Activated T-helper 17 cell treated with anti-CD3 and anti-CD28 coated beads, Interleukin-2, amount 50 U/mL, for 72 hours (primary cell): ENCODE data around the gene PLD6. TPM values are rescaled to one million over a fixed set of nuclear protein-coding genes. Genes with fewer than 3 reads are reported as not detected.
"Not testable (repeated sequence)": the region's sequence is repeated elsewhere in the genome, so short reads cannot be mapped to it uniquely, and the experiment has no call there.

Source experiments
- ATAC-seq: fragments of 150-1000 bp; cut with Tn5 transposase; replicated peaks from 2 replicates; pipeline ENCODE4 v1.10.0; 2021; ENCODE audit warnings: mild to moderate bottlenecking, moderate library complexity
- H3K27ac Mint-ChIP-seq: one replicate; pipeline ENCODE4 v1.8.0; 2022; ENCODE audit warnings: mixed read lengths
- H3K27me3 Mint-ChIP-seq: one replicate; pipeline ENCODE4 v1.8.0; 2022; ENCODE audit warnings: mixed read lengths
- H3K36me3 Mint-ChIP-seq: one replicate; pipeline ENCODE4 v1.8.0; 2022; ENCODE audit warnings: low read depth, mild to moderate bottlenecking, mixed read lengths
- H3K4me1 Mint-ChIP-seq: one replicate; pipeline ENCODE4 v1.8.0; 2022; ENCODE audit warnings: mixed read lengths
- H3K4me3 Mint-ChIP-seq: one replicate; pipeline ENCODE4 v1.8.0; 2022; ENCODE audit warnings: mild to moderate bottlenecking, mixed read lengths
- H3K9me3 Mint-ChIP-seq: one replicate; pipeline ENCODE4 v1.8.0; 2022; ENCODE audit warnings: mixed read lengths
- total RNA-seq, 2 donors: library from RNA; stranded (reverse); gene quantifications; one replicate each; pipeline ENCODE4 v1.2.3, GENCODE V29; 2022

PLD6 gene
- total RNA-seq, 2 donors from 2014 or later, result 20.6 to 24.5 TPM

- peaks cover 53% of the 10 kb centered on the region for H3K36me3 Mint-ChIP-seq
- H3K4me1 Mint-ChIP-seq, result peaks cover 17% of the 10 kb centered on the region
- no peak for ATAC-seq
- no peak overlapping the region for H3K27ac Mint-ChIP-seq
- no peaks in the 10 kb centered on the region for H3K9me3 Mint-ChIP-seq
- H3K4me3 Mint-ChIP-seq, result no peak overlapping the region
- no peaks in the 10 kb centered on the region for H3K27me3 Mint-ChIP-seq
Observed at GRCh38 chr17:17198281-17198680, 7.9 kb downstream of the PLD6 start.

DNA sequence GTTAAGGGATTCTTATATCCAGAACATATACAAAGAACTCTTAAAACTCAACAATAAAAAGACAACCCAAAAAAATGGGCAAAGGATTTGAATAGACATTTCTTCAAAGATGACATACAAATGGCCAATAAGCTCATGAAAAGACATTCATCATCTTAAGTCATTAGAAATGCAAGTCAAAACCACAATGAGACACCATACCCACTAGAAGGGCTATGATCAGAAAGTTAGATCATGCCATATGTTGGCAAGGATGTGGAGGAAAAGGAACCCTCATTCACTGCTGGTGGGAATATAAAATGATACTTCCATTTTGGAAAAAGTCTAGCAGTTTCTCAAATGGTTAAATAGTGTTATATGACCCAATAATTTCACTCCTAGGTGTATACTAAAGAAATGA lies 9.4 kb downstream of the PLD6 start:
- Mint-ChIP-seq H3K9me3 (no peaks in the 10 kb centered on the region), H3K27ac (no peak overlapping the region), H3K4me1 (peaks cover 17% of the 10 kb centered on the region), H3K36me3 (peaks cover 38% of the 10 kb centered on the region), H3K4me3 (no peak overlapping the region), H3K27me3 (no peaks in the 10 kb centered on the region)
- peak; percentile 57 for ATAC-seq

- Mint-ChIP-seq H3K4me1 (peaks cover 11% of the 10 kb centered on the region), H3K36me3 (peaks cover 25% of the 10 kb centered on the region)
- not testable (repeated sequence) for H3K4me3 Mint-ChIP-seq, H3K27me3 Mint-ChIP-seq, ATAC-seq, H3K27ac Mint-ChIP-seq, H3K9me3 Mint-ChIP-seq
Observed at GRCh38 chr17:17195466-17195865, 10.7 kb downstream of the PLD6 start.

DNA sequence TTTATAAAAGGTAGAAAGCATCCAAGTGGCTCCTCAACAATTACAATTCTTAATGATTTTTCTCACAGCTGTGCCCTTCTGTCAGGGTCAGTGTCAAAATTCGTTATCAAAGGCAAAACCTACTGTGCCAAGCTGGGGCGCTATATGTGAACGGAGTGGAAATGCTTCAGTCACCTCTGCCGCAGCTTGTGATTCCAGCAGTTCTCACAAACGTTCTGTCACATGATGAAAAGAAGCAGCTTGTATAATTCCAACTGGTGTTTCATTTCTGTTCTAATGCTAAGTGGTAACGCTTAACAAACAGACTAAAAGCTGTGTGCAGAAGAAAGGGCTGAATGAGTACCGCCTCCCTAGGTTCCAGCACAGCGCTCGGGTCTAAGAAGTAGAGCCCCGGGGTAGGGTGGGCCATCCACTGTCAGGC lies 14.2 kb downstream of the PLD6 start:
- Mint-ChIP-seq H3K4me1 (peaks cover 9% of the 10 kb centered on the region), H3K4me3 (no peak overlapping the region), H3K27ac (no peak overlapping the region), H3K36me3 (peaks cover 20% of the 10 kb centered on the region), H3K27me3 (no peaks in the 10 kb centered on the region), H3K9me3 (no peaks in the 10 kb centered on the region)
- ATAC-seq, result no peak

DNA sequence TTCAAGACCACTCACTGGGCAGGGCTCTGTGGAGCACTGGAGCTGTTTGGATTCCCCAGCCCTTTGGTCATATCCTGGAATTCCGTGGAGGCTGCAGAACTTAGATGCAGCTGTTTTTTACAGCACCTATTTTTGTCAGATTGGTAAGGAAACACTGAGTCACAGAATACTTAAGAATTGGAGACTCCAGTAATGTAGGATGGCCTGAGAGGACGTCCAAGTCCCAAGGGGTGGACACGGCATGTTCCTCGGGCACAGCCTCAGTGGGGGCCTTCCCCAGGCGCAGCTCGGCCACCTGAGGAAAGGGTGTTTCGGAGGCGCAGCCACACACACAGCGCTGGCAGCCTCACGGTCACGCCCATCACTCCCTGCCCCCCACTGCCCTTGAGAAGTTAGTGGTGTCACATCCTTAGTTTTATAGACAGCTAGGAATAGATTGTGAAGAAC lies 14.8 kb downstream of the PLD6 start:
- Mint-ChIP-seq H3K27me3 (no peaks in the 10 kb centered on the region), H3K36me3 (peaks cover 18% of the 10 kb centered on the region), H3K4me1 (peaks cover 6% of the 10 kb centered on the region), H3K4me3 (no peak overlapping the region), H3K27ac (peak overlapping the region; percentile 33), H3K9me3 (no peaks in the 10 kb centered on the region)
- ATAC-seq, result no peak

DNA sequence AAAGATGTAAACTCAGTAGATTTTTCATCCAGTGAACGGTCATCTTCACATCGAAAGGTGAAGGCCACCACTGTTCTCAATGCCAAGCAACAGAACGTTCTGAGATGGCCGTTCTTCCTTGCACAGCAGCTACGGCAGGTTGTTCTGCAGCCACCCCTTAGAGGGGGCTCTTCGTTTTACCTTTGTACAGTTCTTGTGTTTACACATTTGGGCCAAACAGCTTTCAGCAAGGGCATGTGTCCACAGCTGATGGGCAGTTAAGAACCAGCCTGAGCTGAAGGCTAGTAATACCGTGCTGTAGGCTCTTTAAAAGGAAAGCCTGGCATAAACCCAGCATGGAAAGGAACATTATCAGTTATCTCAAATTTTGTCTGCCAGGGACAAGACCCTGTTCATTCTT lies 15.9 kb downstream of the PLD6 start:
- no peaks in the 10 kb centered on the region for H3K9me3 Mint-ChIP-seq
- H3K36me3 Mint-ChIP-seq, result peaks cover 30% of the 10 kb centered on the region
- no peak for ATAC-seq
- no peaks in the 10 kb centered on the region for H3K27me3 Mint-ChIP-seq
- H3K4me1 Mint-ChIP-seq, result peaks cover 18% of the 10 kb centered on the region
- H3K4me3 Mint-ChIP-seq, result no peak overlapping the region
- H3K27ac Mint-ChIP-seq, result peak overlapping the region; percentile 52

DNA sequence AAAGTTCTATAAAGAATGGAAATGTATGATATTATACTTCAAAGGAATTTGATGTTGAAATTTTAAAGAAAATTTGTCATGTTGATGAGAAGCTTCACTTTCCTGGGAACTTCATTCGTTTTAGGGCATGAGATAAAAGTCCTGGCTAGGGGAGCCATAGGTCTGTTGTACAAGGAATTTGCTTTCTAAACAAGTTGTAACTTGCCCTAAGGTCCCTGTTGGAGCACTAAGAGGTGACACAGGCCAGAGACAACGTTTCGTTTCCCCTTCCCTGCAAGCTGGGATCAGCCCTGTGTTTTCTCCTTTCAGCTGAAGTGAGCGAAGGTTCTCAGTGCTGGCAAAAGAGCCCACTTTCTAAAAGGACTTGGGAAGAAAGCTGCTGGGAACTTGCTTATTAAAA lies 16.6 kb downstream of the PLD6 start:
- no peak overlapping the region for H3K4me3 Mint-ChIP-seq
- peak overlapping the region; percentile 52 for H3K27ac Mint-ChIP-seq
- no peak for ATAC-seq
- no peaks in the 10 kb centered on the region for H3K27me3 Mint-ChIP-seq
- H3K4me1 Mint-ChIP-seq, result peaks cover 24% of the 10 kb centered on the region
- H3K36me3 Mint-ChIP-seq, result peaks cover 36% of the 10 kb centered on the region
- H3K9me3 Mint-ChIP-seq, result no peaks in the 10 kb centered on the region

- peak overlapping the region; percentile 66 for H3K27ac Mint-ChIP-seq
- peaks cover 46% of the 10 kb centered on the region for H3K36me3 Mint-ChIP-seq
- no peaks in the 10 kb centered on the region for H3K27me3 Mint-ChIP-seq
- H3K4me3 Mint-ChIP-seq, result no peak overlapping the region
- H3K4me1 Mint-ChIP-seq, result peaks cover 34% of the 10 kb centered on the region
- ATAC-seq, result no peak
- H3K9me3 Mint-ChIP-seq, result no peaks in the 10 kb centered on the region
Observed at GRCh38 chr17:17188586-17188985, 17.5 kb downstream of the PLD6 start.

DNA sequence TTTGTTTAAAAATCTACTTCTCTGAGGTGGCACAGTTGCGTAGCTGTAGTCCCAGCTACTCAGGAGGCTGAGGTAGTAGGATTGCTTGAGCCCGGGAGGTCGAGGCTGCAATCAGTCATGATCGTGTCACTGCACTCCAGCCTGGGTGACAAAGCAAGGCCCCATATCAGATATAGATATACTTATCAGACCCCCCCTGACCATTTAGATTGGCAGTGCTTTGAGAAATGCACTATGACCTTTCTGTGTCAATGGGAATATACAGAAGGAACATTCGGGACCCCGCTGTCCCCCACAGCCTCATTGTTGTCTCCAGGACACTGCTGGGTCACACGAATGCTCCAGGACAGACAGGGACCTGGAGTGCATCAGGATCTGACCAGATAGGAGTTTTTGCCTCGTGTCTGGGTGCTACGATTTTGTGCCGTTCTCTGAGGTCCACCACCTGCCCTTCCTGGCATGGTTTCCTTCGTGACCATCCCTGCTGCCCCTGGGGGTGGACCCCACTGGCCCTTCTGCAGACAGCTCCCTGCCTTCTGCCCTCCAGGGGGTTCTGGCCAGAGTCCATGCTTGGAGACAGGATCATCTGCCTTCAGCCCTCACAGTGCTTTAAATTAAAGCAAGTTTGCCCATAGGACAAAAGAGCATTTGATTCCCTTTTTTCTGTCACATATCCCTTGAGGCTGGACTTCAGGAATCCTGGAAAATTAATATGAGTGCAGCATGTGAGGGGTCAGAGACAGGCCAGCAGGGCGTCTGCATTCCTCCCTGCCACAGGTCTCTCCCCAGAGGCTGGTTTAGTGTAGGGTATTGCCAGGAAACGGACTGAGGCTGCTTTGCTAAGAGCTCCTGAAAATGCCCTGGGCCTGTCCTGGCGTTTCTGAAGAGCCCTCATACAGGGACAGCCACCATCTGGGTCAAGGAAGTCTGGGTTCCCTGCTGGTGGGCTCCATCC lies 19.3 kb downstream of the PLD6 start:
- H3K9me3 Mint-ChIP-seq, result no peaks in the 10 kb centered on the region
- H3K27me3 Mint-ChIP-seq, result no peaks in the 10 kb centered on the region
- H3K4me1 Mint-ChIP-seq, result peaks cover 42% of the 10 kb centered on the region
- H3K27ac Mint-ChIP-seq, result peak overlapping the region; percentile 74
- no peak for ATAC-seq
- peaks cover 56% of the 10 kb centered on the region for H3K36me3 Mint-ChIP-seq
- peak overlapping the region; percentile 75 for H3K4me3 Mint-ChIP-seq

- peak overlapping the region; percentile 74 for H3K27ac Mint-ChIP-seq
- peaks cover 49% of the 10 kb centered on the region for H3K4me1 Mint-ChIP-seq
- no peaks in the 10 kb centered on the region for H3K9me3 Mint-ChIP-seq
- H3K27me3 Mint-ChIP-seq, result no peaks in the 10 kb centered on the region
- H3K36me3 Mint-ChIP-seq, result peaks cover 64% of the 10 kb centered on the region
- peak; percentile 73 for ATAC-seq
- H3K4me3 Mint-ChIP-seq, result peak overlapping the region; percentile 75
Observed at GRCh38 chr17:17186051-17186450, 20.1 kb downstream of the PLD6 start.

- not testable (repeated sequence) for H3K9me3 Mint-ChIP-seq, H3K27me3 Mint-ChIP-seq
- Mint-ChIP-seq H3K4me1 (peaks cover 57% of the 10 kb centered on the region), H3K36me3 (peaks cover 72% of the 10 kb centered on the region), H3K27ac (peak overlapping the region; percentile 74), H3K4me3 (peak overlapping the region; percentile 75)
- ATAC-seq, result peak; percentile 5
Observed at GRCh38 chr17:17184985-17185757, 21.0 kb downstream of the PLD6 start.

DNA sequence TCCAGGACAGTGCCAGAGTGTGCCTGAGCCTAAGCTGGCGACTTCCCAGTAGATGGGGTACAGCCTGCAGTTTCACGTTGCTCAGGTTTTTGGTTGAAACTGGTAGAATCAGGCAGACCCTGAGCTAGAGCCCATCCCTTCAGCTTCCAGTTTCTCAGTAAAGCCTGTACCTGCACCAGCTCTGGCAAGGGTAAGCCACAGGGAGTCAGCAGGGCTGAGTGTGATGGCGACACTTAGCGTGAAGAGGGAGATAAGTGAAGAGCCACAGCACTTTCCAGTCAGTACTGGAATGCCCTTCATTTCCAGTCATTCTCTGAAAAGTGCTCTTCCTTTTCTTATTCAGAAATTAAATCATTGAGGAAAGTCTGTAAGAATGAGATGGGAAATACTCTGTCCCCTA lies 22.4 kb downstream of the PLD6 start:
- Mint-ChIP-seq H3K9me3 (no peaks in the 10 kb centered on the region), H3K27me3 (no peaks in the 10 kb centered on the region), H3K4me3 (peak overlapping the region; percentile 75), H3K4me1 (peaks cover 66% of the 10 kb centered on the region), H3K36me3 (peaks cover 79% of the 10 kb centered on the region), H3K27ac (peak overlapping the region; percentile 74)
- peak; percentile 50 for ATAC-seq

DNA sequence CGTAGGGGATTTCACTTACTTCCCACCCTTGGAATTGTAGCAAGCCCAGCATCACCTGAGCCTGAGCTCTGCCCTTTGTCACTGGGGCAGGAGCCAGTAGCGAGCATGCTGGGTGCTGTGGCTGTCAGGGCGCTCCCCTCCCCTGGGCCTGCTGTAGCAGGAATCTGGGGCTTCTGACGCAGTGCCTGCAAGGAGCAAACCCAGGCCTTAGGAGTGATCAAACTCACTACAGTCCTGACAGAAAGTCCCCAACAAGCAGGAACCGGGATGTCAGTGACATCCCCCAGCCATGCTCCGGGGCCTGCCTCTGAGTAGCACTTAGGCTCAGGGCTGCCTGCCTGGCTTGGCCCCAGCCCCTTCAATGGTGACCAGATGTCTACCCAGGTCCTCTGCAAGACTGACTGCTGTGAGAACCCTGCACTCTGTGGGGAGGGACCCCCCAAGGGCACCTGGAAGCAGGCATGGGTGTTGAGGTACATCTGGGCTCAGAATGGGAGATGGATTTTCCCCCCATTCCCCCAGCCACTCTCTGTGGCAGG lies 23.5 kb downstream of the PLD6 start:
- Mint-ChIP-seq H3K4me1 (peaks cover 66% of the 10 kb centered on the region), H3K36me3 (peaks cover 82% of the 10 kb centered on the region), H3K9me3 (no peaks in the 10 kb centered on the region), H3K27ac (peak overlapping the region; percentile 97), H3K4me3 (peak overlapping the region; percentile 91), H3K27me3 (no peaks in the 10 kb centered on the region)
- no peak for ATAC-seq
